ENCODE results near the gene SNRK. TPM values are rescaled to one million over a fixed set of nuclear protein-coding genes. Genes with fewer than 3 reads are reported as not detected.

The SNRK gene
- total and polyA plus RNA-seq, 11 donors, result 9.3 to 41.5 (median 23.0) TPM

DNA sequence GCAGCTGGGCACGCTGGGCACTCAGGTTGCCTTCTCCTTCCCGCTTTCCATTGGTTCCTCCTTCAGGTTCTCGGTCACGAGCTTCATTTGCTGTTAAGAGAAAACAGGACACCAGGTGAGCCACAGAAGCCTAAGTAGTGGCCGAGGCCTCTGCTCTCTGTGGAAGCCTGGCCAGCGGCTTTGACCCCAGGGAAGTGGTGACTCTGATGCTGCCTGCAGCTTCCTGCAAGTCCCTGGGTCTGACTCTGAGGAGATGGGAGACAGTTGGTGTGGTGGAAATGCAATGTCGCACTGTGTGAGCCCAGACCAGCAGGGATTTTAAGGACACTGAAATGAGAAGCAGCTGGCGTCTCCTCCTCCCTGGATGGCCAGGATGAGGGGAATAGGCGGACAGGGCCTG lies 80.5 kb downstream of the SNRK start:
- ATAC-seq (peak in 2 of 4 donors; percentile 14 to 37), DNase-seq (peak in 1 of 5 donors; percentile 38)
- Histone ChIP-seq H3K4me3 (no peak overlapping the region), H3K27me3 (no peaks in the 10 kb centered on the region), H3K27ac (peak overlapping the region in 9 of 12 donors; percentile 24 to 71 (median 52)), H3K36me3 (peaks cover 0 to 4% (median 0%) of the 10 kb centered on the region in 9 donors), H3K9me3 (no peaks in the 10 kb centered on the region), H3K4me1 (peaks cover 0 to 37% (median 12%) of the 10 kb centered on the region in 12 donors)
- 73 to 92% (median 86%) methylated on average over 7 to 9 of the region's 9 CpGs for WGBS, 4 donors
- intact Hi-C loops (cut with DNase I), result no loop called here
- no peak for TF ChIP-seq POLR2A (IDR thresholded peaks at IDR 0.05)
- TF ChIP-seq, protein P1, sequence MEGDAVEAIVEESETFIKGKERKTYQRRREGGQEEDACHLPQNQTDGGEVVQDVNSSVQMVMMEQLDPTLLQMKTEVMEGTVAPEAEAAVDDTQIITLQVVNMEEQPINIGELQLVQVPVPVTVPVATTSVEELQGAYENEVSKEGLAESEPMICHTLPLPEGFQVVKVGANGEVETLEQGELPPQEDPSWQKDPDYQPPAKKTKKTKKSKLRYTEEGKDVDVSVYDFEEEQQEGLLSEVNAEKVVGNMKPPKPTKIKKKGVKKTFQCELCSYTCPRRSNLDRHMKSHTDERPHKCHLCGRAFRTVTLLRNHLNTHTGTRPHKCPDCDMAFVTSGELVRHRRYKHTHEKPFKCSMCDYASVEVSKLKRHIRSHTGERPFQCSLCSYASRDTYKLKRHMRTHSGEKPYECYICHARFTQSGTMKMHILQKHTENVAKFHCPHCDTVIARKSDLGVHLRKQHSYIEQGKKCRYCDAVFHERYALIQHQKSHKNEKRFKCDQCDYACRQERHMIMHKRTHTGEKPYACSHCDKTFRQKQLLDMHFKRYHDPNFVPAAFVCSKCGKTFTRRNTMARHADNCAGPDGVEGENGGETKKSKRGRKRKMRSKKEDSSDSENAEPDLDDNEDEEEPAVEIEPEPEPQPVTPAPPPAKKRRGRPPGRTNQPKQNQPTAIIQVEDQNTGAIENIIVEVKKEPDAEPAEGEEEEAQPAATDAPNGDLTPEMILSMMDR (IDR thresholded peaks at IDR 0.05), result no peak

DNA sequence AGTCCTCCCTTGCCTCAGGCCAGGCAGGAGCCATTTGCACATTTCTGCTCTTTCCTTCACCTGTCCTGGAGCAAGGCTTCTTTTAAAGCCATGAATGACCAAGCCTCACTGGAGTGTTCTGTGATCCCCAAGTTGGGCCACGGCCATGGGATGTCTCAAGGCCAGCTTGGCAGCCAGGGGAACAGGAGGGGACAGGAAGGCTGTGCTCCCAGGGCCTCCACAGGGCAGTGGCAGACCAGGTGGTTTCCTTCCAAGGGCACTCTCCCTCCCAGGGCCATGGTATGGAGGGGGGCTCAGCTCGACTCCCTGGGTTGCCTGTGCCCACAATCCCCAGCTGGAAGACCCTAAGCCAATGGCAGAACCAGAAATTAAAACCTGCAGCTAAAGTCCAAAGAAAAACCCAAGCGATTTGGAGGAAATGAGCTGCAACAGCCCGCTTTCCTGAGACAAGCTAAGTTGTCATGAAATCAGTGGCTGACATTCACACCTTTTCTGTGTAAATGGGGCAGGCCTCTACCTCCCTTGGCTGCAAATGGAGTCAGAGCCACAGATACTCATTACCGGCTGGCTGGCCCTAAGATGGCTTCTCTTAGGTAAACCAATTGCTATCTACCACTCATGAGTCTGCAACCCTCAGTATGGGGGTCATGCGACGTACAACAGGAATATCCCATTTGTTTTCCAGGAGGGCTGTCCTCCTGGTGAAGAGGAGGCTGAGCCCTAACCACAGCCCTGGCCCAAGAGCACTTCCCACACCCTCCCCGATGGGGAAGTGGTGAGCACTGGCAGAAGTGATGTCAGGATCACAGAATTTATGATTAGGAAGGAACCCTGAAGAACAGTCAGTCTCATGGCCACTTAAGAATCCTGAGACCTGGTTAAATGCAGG lies 83.3 kb downstream of the SNRK start:
- Histone ChIP-seq H3K9me3 (no peaks in the 10 kb centered on the region), H3K4me1 (peaks cover 0 to 28% (median 9%) of the 10 kb centered on the region in 12 donors), H3K27ac (peak overlapping the region in 1 of 12 donors; percentile 38), H3K4me3 (no peak overlapping the region), H3K36me3 (peaks cover 0 to 4% (median 0%) of the 10 kb centered on the region in 9 donors), H3K27me3 (no peaks in the 10 kb centered on the region)
- peak in 2 of 4 donors; percentile 23 to 40 for ATAC-seq
- TF ChIP-seq POLR2A (IDR thresholded peaks at IDR 0.05), result no peak
- TF ChIP-seq, protein P1 (IDR thresholded peaks at IDR 0.05), result no peak
- DNase-seq, result no peak
- intact Hi-C loops (cut with DNase I), result loop anchor here in 1 of 10 donors (10.0 kb wide), 1 partner anchor 205 kb away; no protein-coding TSS in a partner anchor
- WGBS, 4 donors, result 91 to 96% (median 91%) methylated on average over 6 to 8 of the region's 8 CpGs

DNA sequence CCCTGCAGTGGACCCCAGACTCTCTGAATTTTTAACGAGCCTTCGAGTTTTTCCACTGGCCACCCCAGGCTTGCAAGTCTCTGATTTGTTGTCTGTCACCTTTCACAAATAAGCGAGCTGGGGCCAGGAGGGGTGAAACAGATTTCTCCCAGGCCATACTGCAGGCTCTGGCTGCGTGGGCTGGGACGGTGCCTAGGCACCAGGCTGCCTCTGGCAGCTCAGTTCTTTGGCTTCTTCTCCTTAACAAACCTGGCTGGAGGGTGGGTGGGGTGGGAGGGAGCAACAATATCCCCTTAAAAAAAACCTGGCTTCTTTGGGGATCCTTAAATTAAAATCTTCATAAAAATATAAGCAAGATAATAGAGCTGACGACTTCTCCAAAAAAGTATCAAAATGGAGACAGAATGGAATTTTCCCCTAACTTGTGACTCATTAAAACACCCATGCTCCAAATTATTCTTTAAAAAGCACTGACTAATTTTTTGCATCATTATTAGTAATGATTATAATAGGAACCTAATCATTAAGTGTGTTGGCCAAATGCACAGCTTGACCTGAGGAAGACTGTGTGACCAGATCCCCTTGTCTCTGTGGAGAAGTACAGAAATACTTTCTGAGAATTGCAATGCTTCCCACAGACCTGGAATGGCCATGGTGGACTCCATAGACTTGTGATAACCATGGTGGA lies 84.1 kb downstream of the SNRK start:
- Histone ChIP-seq H3K4me3 (no peak overlapping the region), H3K9me3 (no peaks in the 10 kb centered on the region), H3K4me1 (peaks cover 0 to 28% (median 9%) of the 10 kb centered on the region in 12 donors), H3K27ac (peak overlapping the region in 1 of 12 donors; percentile 38), H3K36me3 (peaks cover 0 to 4% (median 0%) of the 10 kb centered on the region in 9 donors), H3K27me3 (no peaks in the 10 kb centered on the region)
- ATAC-seq (no peak), DNase-seq (no peak)
- intact Hi-C loops (cut with DNase I), result loop anchor here in 1 of 10 donors (10.0 kb wide), 1 partner anchor 206 kb away; no protein-coding TSS in a partner anchor
- TF ChIP-seq, protein P1 (IDR thresholded peaks at IDR 0.05), result no peak
- no peak for TF ChIP-seq POLR2A (IDR thresholded peaks at IDR 0.05)
- WGBS, 4 donors, result 69 to 93% (median 77%) methylated on average over 5 to 6 of the region's 6 CpGs

DNA sequence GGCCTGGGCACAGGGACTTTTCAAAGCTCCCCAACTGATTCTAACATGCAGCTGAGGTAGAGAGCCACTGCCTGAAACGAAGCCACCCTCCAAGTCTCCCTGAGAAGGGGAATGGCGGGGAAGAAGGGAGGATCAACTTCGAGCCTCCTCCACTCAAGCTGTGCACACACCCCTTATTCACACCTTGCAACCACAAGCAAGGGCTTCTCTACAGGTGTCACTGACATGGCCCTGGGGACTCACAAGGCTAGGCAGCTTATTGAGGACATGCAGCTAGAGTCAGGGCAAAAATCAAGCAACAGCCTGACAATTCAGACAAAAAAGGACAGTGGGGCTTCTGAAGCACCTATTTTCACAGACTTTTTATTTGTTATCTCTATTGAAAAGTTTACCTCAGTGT lies 85.2 kb downstream of the SNRK start:
- H3K27me3 ChIP-seq, result no peaks in the 10 kb centered on the region
- no peak overlapping the region for H3K27ac ChIP-seq
- no peak for DNase-seq
- no peak for ATAC-seq
- no peaks in the 10 kb centered on the region for H3K36me3 ChIP-seq
- intact Hi-C loops (cut with DNase I), result loop anchor here in 1 of 10 donors (10.0 kb wide), 1 partner anchor 207 kb away; no protein-coding TSS in a partner anchor
- 76 to 100% (median 93%) methylated on average over 3 of the region's 3 CpGs for WGBS, 4 donors
- H3K9me3 ChIP-seq, result no peaks in the 10 kb centered on the region
- no peak overlapping the region for H3K4me3 ChIP-seq
- H3K4me1 ChIP-seq, result peaks cover 0 to 21% (median 4%) of the 10 kb centered on the region in 12 donors
- TF ChIP-seq, protein P1 (IDR thresholded peaks at IDR 0.05), result no peak
- TF ChIP-seq POLR2A (IDR thresholded peaks at IDR 0.05), result no peak

All from heart left ventricle (tissue), 16 donors.